ENCODE measurements around the gene UST.

Gene UST

GRCh38 chr6:148943451-148943850, 196.6 kb downstream of the UST start:
- no peak for TF ChIP-seq EZH2phosphoT487 (IDR thresholded peaks at IDR 0.05; ENCODE audit: borderline replicate concordance, low read length)
- TF ChIP-seq, protein P1, sequence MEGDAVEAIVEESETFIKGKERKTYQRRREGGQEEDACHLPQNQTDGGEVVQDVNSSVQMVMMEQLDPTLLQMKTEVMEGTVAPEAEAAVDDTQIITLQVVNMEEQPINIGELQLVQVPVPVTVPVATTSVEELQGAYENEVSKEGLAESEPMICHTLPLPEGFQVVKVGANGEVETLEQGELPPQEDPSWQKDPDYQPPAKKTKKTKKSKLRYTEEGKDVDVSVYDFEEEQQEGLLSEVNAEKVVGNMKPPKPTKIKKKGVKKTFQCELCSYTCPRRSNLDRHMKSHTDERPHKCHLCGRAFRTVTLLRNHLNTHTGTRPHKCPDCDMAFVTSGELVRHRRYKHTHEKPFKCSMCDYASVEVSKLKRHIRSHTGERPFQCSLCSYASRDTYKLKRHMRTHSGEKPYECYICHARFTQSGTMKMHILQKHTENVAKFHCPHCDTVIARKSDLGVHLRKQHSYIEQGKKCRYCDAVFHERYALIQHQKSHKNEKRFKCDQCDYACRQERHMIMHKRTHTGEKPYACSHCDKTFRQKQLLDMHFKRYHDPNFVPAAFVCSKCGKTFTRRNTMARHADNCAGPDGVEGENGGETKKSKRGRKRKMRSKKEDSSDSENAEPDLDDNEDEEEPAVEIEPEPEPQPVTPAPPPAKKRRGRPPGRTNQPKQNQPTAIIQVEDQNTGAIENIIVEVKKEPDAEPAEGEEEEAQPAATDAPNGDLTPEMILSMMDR (IDR thresholded peaks at IDR 0.05; ENCODE audit: low read depth, low read length, poor library complexity, severe bottlenecking) = no peak
- Histone ChIP-seq H3K9me3 (ENCODE audit: control insufficient read depth, insufficient read depth, low read length) (no peaks in the 10 kb centered on the region), H3K36me3 (ENCODE audit: control insufficient read depth, low read length) (no peaks in the 10 kb centered on the region), H3F3A (ENCODE audit: control insufficient read depth, insufficient read depth) (no peaks in the 10 kb centered on the region), H3K4me3 (ENCODE audit: low read length) (no peak overlapping the region), H3K27me3 (ENCODE audit: control insufficient read depth, low read length) (peaks cover 27% of the 10 kb centered on the region), H3K4me1 (ENCODE audit: control insufficient read depth, low read length) (peaks cover 5% of the 10 kb centered on the region; the same call in 1 of the 2 replicates), H3K9me2 (replicated peaks; ENCODE audit: control insufficient read depth, low read length) (no peaks in the 10 kb centered on the region), H3K79me2 (ENCODE audit: control insufficient read depth, low read length) (no peaks in the 10 kb centered on the region), H4K20me1 (ENCODE audit: control insufficient read depth, insufficient read depth, low read depth, low read length) (0 out of 2 replicates have a peak, but pooled peaks cover 3% of the 10 kb centered on the region), H3K4me2 (ENCODE audit: low read length) (no peak overlapping the region), H3K27ac (ENCODE audit: low read depth, low read length) (no peak overlapping the region)

DNA sequence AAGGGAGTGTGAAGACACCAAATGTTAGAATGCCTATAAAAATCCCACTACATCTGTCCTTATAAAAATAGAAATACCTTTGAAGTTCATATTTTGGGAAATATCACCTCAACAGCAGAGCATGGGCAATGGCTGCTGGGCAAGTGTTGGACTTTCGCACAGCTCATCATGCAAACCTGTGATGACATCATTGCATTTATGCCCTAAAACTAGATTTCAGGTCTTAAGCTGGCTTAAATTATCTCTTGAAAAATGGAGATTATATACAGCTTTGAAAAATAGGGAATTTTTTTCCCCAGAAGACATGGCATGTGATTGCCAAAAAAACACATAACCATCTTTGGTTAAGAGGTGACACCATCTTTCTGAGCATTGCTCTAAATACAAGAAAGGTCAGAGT, 197.8 kb downstream of the UST start:
- Histone ChIP-seq H3K27me3 (ENCODE audit: control insufficient read depth, low read length) (peaks cover 22% of the 10 kb centered on the region), H4K20me1 (ENCODE audit: control insufficient read depth, insufficient read depth, low read depth, low read length) (0 out of 2 replicates have a peak, but pooled peaks cover 3% of the 10 kb centered on the region), H3K36me3 (ENCODE audit: control insufficient read depth, low read length) (no peaks in the 10 kb centered on the region), H3K79me2 (ENCODE audit: control insufficient read depth, low read length) (no peaks in the 10 kb centered on the region), H3K9me2 (replicated peaks; ENCODE audit: control insufficient read depth, low read length) (no peaks in the 10 kb centered on the region), H3K4me2 (ENCODE audit: low read length) (no peak overlapping the region), H3K9me3 (ENCODE audit: control insufficient read depth, insufficient read depth, low read length) (no peaks in the 10 kb centered on the region), H3F3A (ENCODE audit: control insufficient read depth, insufficient read depth) (no peaks in the 10 kb centered on the region), H3K4me1 (ENCODE audit: control insufficient read depth, low read length) (peaks cover 5% of the 10 kb centered on the region; the same call in 1 of the 2 replicates), H3K27ac (ENCODE audit: low read depth, low read length) (no peak overlapping the region), H3K4me3 (ENCODE audit: low read length) (no peak overlapping the region)
- no peak for TF ChIP-seq EZH2phosphoT487 (IDR thresholded peaks at IDR 0.05; ENCODE audit: borderline replicate concordance, low read length)
- TF ChIP-seq, protein P1 (IDR thresholded peaks at IDR 0.05; ENCODE audit: low read depth, low read length, poor library complexity, severe bottlenecking) = no peak

DNA sequence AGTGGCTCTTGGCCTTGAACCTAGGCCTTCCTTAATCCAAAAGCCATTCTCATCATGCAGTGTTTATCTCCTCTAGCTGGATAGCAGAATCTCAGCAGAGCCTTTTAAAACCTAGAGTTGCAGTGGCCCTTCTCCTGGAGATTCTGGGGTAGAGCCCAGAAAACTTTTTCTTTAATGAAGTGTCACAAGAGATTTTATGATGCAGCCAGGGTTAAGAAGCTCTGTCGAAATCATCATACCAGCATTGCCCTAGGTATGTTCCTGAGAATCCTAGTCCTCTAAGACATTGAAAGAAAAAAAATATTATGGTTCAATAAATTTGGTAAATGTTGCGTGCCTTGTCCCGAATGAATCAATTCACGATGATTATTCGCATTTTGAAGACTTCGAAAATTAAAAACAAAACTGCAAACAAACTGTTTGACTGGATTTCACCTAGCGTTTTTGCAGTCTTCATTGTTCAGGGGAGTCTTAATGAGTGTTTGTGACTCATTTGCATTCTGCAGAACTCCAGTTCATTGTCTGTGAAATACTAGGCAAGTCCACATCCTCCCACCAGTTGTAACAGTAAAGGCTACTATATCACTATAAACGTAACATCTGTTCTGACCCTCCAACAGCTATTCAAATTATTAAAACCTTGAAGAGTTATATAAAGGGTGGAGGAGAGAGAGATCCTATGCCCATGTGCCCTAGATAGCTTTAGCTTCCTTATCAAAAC, 198.6 kb downstream of the UST start:
- Histone ChIP-seq H3K4me3 (ENCODE audit: low read length) (no peak overlapping the region), H3K27me3 (ENCODE audit: control insufficient read depth, low read length) (peaks cover 22% of the 10 kb centered on the region), H3K9me2 (replicated peaks; ENCODE audit: control insufficient read depth, low read length) (no peaks in the 10 kb centered on the region), H3F3A (ENCODE audit: control insufficient read depth, insufficient read depth) (no peaks in the 10 kb centered on the region), H3K9me3 (ENCODE audit: control insufficient read depth, insufficient read depth, low read length) (no peaks in the 10 kb centered on the region), H3K4me2 (ENCODE audit: low read length) (no peak overlapping the region), H3K27ac (ENCODE audit: low read depth, low read length) (no peak overlapping the region), H3K4me1 (ENCODE audit: control insufficient read depth, low read length) (peaks cover 5% of the 10 kb centered on the region; the same call in 1 of the 2 replicates), H3K79me2 (ENCODE audit: control insufficient read depth, low read length) (no peaks in the 10 kb centered on the region), H3K36me3 (ENCODE audit: control insufficient read depth, low read length) (no peaks in the 10 kb centered on the region), H4K20me1 (ENCODE audit: control insufficient read depth, insufficient read depth, low read depth, low read length) (0 out of 2 replicates have a peak, but pooled peaks cover 3% of the 10 kb centered on the region)
- TF ChIP-seq, protein P1 (IDR thresholded peaks at IDR 0.05; ENCODE audit: low read depth, low read length, poor library complexity, severe bottlenecking) = no peak
- no peak for TF ChIP-seq EZH2phosphoT487 (IDR thresholded peaks at IDR 0.05; ENCODE audit: borderline replicate concordance, low read length)
